PC-9 (cell line): ENCODE data around the gene ALG5.

Experiments
- CTCF ChIP-seq: fragments of 200-600 bp; sonication (generic); conservative IDR thresholded peaks from 2 replicates; pipeline ENCODE4 v1.6.1; 2017; ENCODE audit warnings: mixed run types, antibody characterized with exemption, mild to moderate bottlenecking, moderate library complexity
- EZH2 ChIP-seq: fragments of 200-600 bp; sonication (generic); IDR thresholded peaks from 2 replicates; pipeline ENCODE4 v1.8.0; 2017; ENCODE audit warnings: antibody characterized with exemption, low read depth

GRCh38 chr13:36912973-36913372 lies 86.2 kb downstream of the ALG5 start:
- TF ChIP-seq CTCF = no peak
- no peak for TF ChIP-seq EZH2
